Posterior vena cava (tissue), 2 donors: ENCODE measurements around the gene PIAS3. TPM values are rescaled to one million over a fixed set of nuclear protein-coding genes. Genes with fewer than 3 reads are reported as not detected.
"Not testable (repeated sequence)": the region's sequence is repeated elsewhere in the genome, so short reads cannot be mapped to it uniquely, and the experiment has no call there.

Source experiments
- DNase-seq: peaks from one replicate; pipeline ENCODE4 v3.0.0-alpha.2; 2020; ENCODE audit warnings: low spot score
- intact Hi-C, 2 donors: fragments of 100-400 bp; cut with DNase I; formaldehyde crosslinking; loops; one replicate each; pipeline versions ENCODE4 v1.14.1 to v1.14.2; 2022 to 2023
- total RNA-seq, 2 donors: library from RNA; stranded (reverse); fragmentation: NEBNext Ultra II Directional; extraction: Animal tissue kit (Norgen Biotek cat#: 25700); gene quantifications; one replicate each; pipeline ENCODE4 v1.2.1, GENCODE V29; 2021
- donor health status: DM: yes; HTN: yes; CAD: no.
- donor health status: DM: yes; HTN: yes; CAD: no.

The PIAS3 gene
- total RNA-seq, 2 donors from 2014 or later: 28.6 to 34.7 TPM

GRCh38 chr1:145837656-145838055 is 21.2 kb downstream of the PIAS3 start:
- intact Hi-C loops: no loop called here
- DNase-seq: no peak

GRCh38 chr1:145830810-145831209 is 28.1 kb downstream of the PIAS3 start:
- DNase-seq, intact Hi-C loops: not testable (repeated sequence)

DNA sequence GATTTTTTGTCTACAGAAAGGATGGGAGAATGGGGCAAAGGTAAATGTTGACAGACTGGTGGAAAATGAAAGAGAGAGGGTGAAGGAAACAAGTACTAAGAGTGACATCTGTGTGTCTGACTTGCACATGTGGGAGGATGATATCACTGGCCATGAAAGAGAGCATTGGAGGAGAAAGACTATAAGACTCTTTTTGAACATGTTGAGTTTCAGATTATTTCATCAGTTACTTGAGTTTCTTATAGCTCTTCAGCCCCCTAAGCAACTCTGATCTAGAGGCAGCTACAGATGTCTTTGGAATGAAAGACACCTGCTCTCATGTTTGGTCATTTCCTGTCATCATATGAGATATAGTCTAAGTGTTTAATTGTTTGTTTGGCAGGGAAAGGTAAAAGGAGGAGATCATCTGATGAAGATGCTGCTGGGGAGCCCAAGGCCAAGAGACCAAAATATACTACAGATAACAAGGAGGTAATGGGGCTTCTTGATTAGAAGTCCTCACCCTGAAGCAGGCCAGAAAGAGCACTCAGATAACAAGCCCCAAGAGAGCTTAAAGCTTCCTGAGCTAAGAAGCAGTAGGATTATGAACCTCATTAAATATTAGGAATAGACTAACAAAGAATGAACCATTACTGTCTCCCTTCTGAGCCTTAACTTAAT is 30.4 kb downstream of the PIAS3 start:
- intact Hi-C loops: no loop called here
- DNase-seq: no peak

DNA sequence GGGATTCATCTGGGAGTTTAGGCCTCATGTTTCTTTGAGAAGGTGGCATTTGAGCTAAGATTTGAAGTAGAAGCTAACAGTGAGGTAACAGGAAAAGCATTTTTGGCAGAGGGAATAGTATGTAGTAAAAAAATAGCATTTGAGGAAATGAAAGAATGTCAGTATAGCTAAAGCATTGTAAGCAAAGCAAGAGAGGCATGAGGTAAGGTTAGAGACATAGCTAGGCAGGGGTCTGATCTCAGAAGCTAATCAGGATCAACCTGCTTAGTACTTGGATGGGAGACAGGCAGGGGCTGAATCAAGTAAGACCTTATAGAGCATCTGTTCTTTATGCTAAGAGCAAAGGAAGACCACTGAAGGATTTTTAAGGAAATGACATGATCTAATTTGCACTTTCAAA is 30.9 kb downstream of the PIAS3 start:
- no peak for DNase-seq
- intact Hi-C loops: no loop called here

GRCh38 chr1:145826030-145826429 is 32.9 kb downstream of the PIAS3 start:
- intact Hi-C loops: no loop called here

GRCh38 chr1:145824499-145824842 is 34.4 kb downstream of the PIAS3 start:
- intact Hi-C loops: no loop called here
- DNase-seq: no peak

More at GRCh38 chr1:145826030-145826429, 32.9 kb downstream of the PIAS3 start:
- DNase-seq: no peak

DNA sequence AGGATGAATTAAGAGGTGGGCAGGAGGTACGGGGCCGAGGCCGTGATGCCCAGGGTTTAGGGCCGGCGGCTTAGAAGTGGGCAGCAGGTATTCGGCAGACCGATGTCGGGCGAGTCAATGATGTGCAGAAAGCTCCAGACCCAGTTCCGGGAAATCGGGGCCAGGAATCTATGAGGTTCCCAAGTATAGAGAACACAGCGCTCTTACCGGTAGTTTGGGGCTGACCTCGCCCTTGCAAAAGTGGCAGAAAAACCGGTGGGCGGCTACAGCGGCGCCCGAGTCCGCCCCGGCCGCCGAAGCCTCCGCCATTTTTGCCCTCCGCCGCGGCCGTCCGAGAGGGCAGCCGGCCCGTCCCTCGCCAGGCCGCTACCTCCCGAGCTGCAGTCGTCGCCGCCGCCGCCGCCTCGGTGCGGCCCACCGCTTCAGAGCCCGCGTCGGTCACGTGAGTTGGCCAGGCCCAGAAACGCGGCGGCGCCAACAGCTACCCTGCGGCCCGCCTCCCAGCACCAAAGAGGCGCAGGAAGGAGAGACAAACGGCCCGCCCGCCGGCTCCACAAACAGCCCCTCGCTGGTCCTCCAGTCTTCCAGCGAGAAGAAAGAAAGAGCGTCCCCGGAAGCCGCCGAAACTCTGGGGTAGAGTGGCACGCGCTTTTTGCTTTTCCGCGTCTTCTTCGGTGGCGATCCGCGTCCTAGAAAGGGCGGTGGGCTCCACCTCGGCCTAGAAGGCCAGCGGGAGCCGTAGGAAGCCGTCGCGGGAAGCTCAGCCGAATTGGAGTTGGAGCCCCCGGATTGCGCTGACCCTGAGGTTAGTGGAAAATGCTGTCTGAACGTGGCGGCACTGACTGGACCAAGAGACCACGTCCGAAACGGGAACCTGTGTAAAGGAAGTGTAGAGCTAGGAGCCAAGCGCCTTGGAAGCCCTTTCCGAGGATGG is 35.0 kb downstream of the PIAS3 start, which contains the start of the genes POLR3C and RNF115:
TSS of gene POLR3C (plus strand) at position 636 of the 934 bp plus-strand sequence. CDS start 1,577 bp downstream, outside the sequence.
TSS of gene RNF115 (minus strand) at position 531 of the 934 bp plus-strand sequence. CDS start at position 309, 222 bp downstream.
- intact Hi-C loops: no loop called here
- peak; percentile 97 for DNase-seq

DNA sequence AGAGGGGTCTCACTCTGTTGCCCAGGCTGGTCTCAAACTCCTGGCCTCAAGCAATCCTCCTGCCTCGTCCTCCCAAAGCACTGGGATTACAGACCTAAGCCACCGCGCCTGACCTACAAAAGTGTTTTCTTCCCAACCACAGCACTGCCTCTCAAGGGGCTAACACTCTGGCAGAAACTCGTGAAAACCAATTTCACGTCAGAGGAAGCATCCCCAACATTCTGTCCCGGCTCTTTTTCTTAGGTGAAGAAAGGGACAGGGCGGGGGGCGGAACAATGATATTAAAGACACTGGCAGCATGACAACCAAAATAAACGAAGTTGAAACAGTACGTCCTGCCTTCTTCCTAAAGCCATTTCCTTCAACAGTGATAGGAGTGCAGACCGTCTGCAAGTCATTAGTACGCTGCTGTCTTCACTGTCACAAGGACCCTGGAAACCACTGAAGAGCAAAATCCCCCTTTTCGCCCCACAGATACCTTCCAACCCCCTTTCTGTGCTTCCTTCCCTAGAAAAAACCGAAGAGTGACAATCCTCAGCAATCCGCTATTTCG is 36.0 kb downstream of the PIAS3 start:
- intact Hi-C loops, DNase-seq: not testable (repeated sequence)

DNA sequence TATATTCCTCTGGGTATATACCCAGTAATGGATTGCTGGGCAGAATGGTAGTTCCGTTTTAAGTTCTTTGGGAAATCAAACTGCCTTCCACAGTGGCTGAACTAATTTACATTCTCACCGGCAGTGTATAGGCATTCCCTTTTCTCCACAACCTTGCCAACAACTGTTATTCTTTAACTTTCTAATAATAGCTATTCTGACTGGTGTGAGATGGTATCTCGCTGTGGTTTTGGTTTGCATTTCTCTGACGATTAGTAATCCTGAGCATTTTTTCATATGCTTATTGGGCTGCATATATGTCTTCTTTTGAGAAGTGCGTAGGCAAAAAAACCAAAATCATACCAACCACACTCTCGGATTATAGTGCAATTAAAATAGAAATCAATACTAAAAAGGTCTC is 40.8 kb downstream of the PIAS3 start:
- DNase-seq, intact Hi-C loops: not testable (repeated sequence)

- intact Hi-C loops, DNase-seq: not testable (repeated sequence)
Measured at GRCh38 chr1:145812977-145813810, 45.7 kb downstream of the PIAS3 start.

DNA sequence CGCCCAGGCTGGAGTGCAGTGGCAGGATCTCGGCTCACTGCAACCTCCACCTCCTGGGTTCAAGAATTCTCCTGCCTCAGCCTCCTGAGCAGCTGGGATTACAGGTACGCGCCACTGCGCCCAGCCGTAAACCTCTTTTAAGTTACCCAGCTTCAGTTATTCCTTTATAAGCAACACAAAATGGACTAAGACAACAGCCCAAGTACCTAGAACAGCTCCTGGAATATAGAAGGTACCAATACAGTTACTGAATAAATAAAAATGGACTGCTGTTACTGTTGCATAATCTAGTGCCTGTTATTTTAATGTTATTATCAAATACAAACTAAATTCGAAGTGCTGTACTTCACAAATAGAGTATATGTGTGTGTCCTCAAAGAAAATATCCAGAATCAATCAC is 52.0 kb downstream of the PIAS3 start:
- DNase-seq: no peak
- intact Hi-C loops: no loop called here

- DNase-seq: no peak
- intact Hi-C loops: no loop called here
Measured at GRCh38 chr1:145806408-145806807, 52.5 kb downstream of the PIAS3 start.

GRCh38 chr1:145805057-145805456 is 53.8 kb downstream of the PIAS3 start:
- no peak for DNase-seq
- intact Hi-C loops: no loop called here

- no peak for DNase-seq
- intact Hi-C loops: no loop called here
Measured at GRCh38 chr1:145804235-145805045, 54.4 kb downstream of the PIAS3 start.

DNA sequence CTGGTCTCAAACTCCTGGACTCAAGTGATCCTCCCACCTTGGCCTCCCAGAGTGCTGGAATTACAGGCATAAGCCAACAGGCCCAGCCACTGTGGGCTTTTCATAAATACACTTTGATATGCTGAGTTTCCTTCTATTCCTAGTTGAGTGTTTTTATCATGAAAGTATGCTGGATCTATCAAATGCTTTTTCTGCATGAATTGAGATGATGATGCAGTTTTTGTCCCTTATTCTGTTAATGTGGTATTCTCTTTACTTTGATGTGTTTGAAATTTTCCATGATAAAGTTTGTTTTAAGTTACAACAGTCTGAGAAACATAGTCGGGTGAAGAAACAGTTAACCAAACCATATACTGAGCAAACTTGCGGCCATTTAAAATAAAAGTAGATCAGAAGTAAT is 59.1 kb downstream of the PIAS3 start:
- intact Hi-C loops: loop anchor here in 1 of 2 donors (5.0 kb wide), 1 partner anchor 373 kb away; the partner anchor contains the start of gene NBPF20
- no peak for DNase-seq
